Measurements from ENCODE around the gene NFX1. TPM values are rescaled to one million over a fixed set of nuclear protein-coding genes. Genes with fewer than 3 reads are reported as not detected.
"Not testable (repeated sequence)": the region's sequence is repeated elsewhere in the genome, so short reads cannot be mapped to it uniquely, and the experiment has no call there.

Gene NFX1
- polyA plus RNA-seq, 2 donors: 13.0 to 17.2 TPM

GRCh38 chr9:33377089-33377715 lies 86.9 kb downstream of the NFX1 start:
- no peaks in the 10 kb centered on the region for H3K9me3 ChIP-seq (ENCODE audit: control insufficient read depth in 2 of 2, insufficient read depth in 1 of 2, low read depth in 1 of 2, low read length in 1 of 2)
- no peaks in the 10 kb centered on the region for H3K36me3 ChIP-seq (ENCODE audit: control insufficient read depth in 2 of 2, insufficient read depth in 2 of 2, low read length in 1 of 2)
- WGBS, 2 donors: 91 to 93% methylated on average over 12 of the region's 12 CpGs
- H3K4me3 ChIP-seq (ENCODE audit: low read depth in 1 of 2, low read length in 2 of 2): no peak overlapping the region
- peaks cover 0 to 11% of the 10 kb centered on the region in 2 donors for H3K4me1 ChIP-seq (ENCODE audit: control insufficient read depth in 2 of 2, insufficient read depth in 2 of 2, low read length in 1 of 2)
- no peaks in the 10 kb centered on the region for H3K27me3 ChIP-seq (ENCODE audit: control insufficient read depth in 1 of 2, insufficient read depth in 2 of 2, low read length in 2 of 2)
- H3K27ac ChIP-seq (ENCODE audit: low read depth in 2 of 2, low read length in 1 of 2): no peak overlapping the region

GRCh38 chr9:33378121-33378795 lies 87.9 kb downstream of the NFX1 start:
- Histone ChIP-seq H3K27ac (ENCODE audit: low read depth in 2 of 2, low read length in 1 of 2) (no peak overlapping the region), H3K27me3 (ENCODE audit: control insufficient read depth in 1 of 2, insufficient read depth in 2 of 2, low read length in 2 of 2) (no peaks in the 10 kb centered on the region), H3K36me3 (ENCODE audit: control insufficient read depth in 2 of 2, insufficient read depth in 2 of 2, low read length in 1 of 2) (no peaks in the 10 kb centered on the region), H3K9me3 (ENCODE audit: control insufficient read depth in 2 of 2, insufficient read depth in 1 of 2, low read depth in 1 of 2, low read length in 1 of 2) (no peaks in the 10 kb centered on the region), H3K4me1 (ENCODE audit: control insufficient read depth in 2 of 2, insufficient read depth in 2 of 2, low read length in 1 of 2) (peaks cover 0 to 7% of the 10 kb centered on the region in 2 donors), H3K4me3 (ENCODE audit: low read depth in 1 of 2, low read length in 2 of 2) (no peak overlapping the region)
- WGBS, 2 donors: 78 to 79% methylated on average over 9 of the region's 9 CpGs

GRCh38 chr9:33379666-33380389 lies 89.5 kb downstream of the NFX1 start:
- Histone ChIP-seq H3K4me1 (ENCODE audit: control insufficient read depth in 2 of 2, insufficient read depth in 2 of 2, low read length in 1 of 2) (peaks cover 0 to 6% of the 10 kb centered on the region in 2 donors), H3K36me3 (ENCODE audit: control insufficient read depth in 2 of 2, insufficient read depth in 2 of 2, low read length in 1 of 2) (no peaks in the 10 kb centered on the region), H3K27ac (ENCODE audit: low read depth in 2 of 2, low read length in 1 of 2) (no peak overlapping the region), H3K9me3 (ENCODE audit: control insufficient read depth in 2 of 2, insufficient read depth in 1 of 2, low read depth in 1 of 2, low read length in 1 of 2) (no peaks in the 10 kb centered on the region), H3K4me3 (ENCODE audit: low read depth in 1 of 2, low read length in 2 of 2) (no peak overlapping the region), H3K27me3 (ENCODE audit: control insufficient read depth in 1 of 2, insufficient read depth in 2 of 2, low read length in 2 of 2) (no peaks in the 10 kb centered on the region)
- WGBS, 2 donors: 88 to 90% methylated on average over 14 of the region's 14 CpGs

- WGBS, 2 donors: 90 to 96% methylated on average over 5 of the region's 5 CpGs
- no peaks in the 10 kb centered on the region for H3K36me3 ChIP-seq (ENCODE audit: control insufficient read depth in 2 of 2, insufficient read depth in 2 of 2, low read length in 1 of 2)
- H3K9me3 ChIP-seq (ENCODE audit: control insufficient read depth in 2 of 2, insufficient read depth in 1 of 2, low read depth in 1 of 2, low read length in 1 of 2): no peaks in the 10 kb centered on the region
- no peaks in the 10 kb centered on the region for H3K27me3 ChIP-seq (ENCODE audit: control insufficient read depth in 1 of 2, insufficient read depth in 2 of 2, low read length in 2 of 2)
- peaks cover 0 to 2% of the 10 kb centered on the region in 2 donors for H3K4me1 ChIP-seq (ENCODE audit: control insufficient read depth in 2 of 2, insufficient read depth in 2 of 2, low read length in 1 of 2)
- no peak overlapping the region for H3K27ac ChIP-seq (ENCODE audit: low read depth in 2 of 2, low read length in 1 of 2)
- no peak overlapping the region for H3K4me3 ChIP-seq (ENCODE audit: low read depth in 1 of 2, low read length in 2 of 2)
These were observed 90.2 kb downstream of the NFX1 start for GRCh38 chr9:33380390-33381094.

GRCh38 chr9:33381231-33381791 lies 91.0 kb downstream of the NFX1 start:
- 75 to 78% methylated on average over 11 of the region's 11 CpGs for WGBS, 2 donors
- Histone ChIP-seq H3K9me3 (ENCODE audit: control insufficient read depth in 2 of 2, insufficient read depth in 1 of 2, low read depth in 1 of 2, low read length in 1 of 2) (no peaks in the 10 kb centered on the region), H3K27me3 (ENCODE audit: control insufficient read depth in 1 of 2, insufficient read depth in 2 of 2, low read length in 2 of 2) (no peaks in the 10 kb centered on the region), H3K4me1 (ENCODE audit: control insufficient read depth in 2 of 2, insufficient read depth in 2 of 2, low read length in 1 of 2) (no peaks in the 10 kb centered on the region), H3K4me3 (ENCODE audit: low read depth in 1 of 2, low read length in 2 of 2) (no peak overlapping the region), H3K36me3 (ENCODE audit: control insufficient read depth in 2 of 2, insufficient read depth in 2 of 2, low read length in 1 of 2) (no peaks in the 10 kb centered on the region), H3K27ac (ENCODE audit: low read depth in 2 of 2, low read length in 1 of 2) (no peak overlapping the region)

GRCh38 chr9:33382397-33382796 lies 92.1 kb downstream of the NFX1 start:
- not testable (repeated sequence) for H3K27me3 ChIP-seq (ENCODE audit: control insufficient read depth in 1 of 2, insufficient read depth in 2 of 2, low read length in 2 of 2); H3K27ac ChIP-seq (ENCODE audit: low read depth in 2 of 2, low read length in 1 of 2); H3K36me3 ChIP-seq (ENCODE audit: control insufficient read depth in 2 of 2, insufficient read depth in 2 of 2, low read length in 1 of 2); H3K9me3 ChIP-seq (ENCODE audit: control insufficient read depth in 2 of 2, insufficient read depth in 1 of 2, low read depth in 1 of 2, low read length in 1 of 2); H3K4me3 ChIP-seq (ENCODE audit: low read depth in 1 of 2, low read length in 2 of 2); H3K4me1 ChIP-seq (ENCODE audit: control insufficient read depth in 2 of 2, insufficient read depth in 2 of 2, low read length in 1 of 2)
- WGBS, 2 donors: 68 to 74% methylated on average over 10 of the region's 10 CpGs

- H3K27me3 ChIP-seq (ENCODE audit: control insufficient read depth in 1 of 2, insufficient read depth in 2 of 2, low read length in 2 of 2); H3K4me3 ChIP-seq (ENCODE audit: low read depth in 1 of 2, low read length in 2 of 2); H3K9me3 ChIP-seq (ENCODE audit: control insufficient read depth in 2 of 2, insufficient read depth in 1 of 2, low read depth in 1 of 2, low read length in 1 of 2); H3K4me1 ChIP-seq (ENCODE audit: control insufficient read depth in 2 of 2, insufficient read depth in 2 of 2, low read length in 1 of 2); H3K27ac ChIP-seq (ENCODE audit: low read depth in 2 of 2, low read length in 1 of 2); H3K36me3 ChIP-seq (ENCODE audit: control insufficient read depth in 2 of 2, insufficient read depth in 2 of 2, low read length in 1 of 2): not testable (repeated sequence)
- WGBS, 2 donors: 95 to 96% methylated on average over 11 of the region's 11 CpGs
These were observed 93.1 kb downstream of the NFX1 start for GRCh38 chr9:33383396-33383795.

GRCh38 chr9:33385536-33385935 lies 95.2 kb downstream of the NFX1 start:
- H3K9me3 ChIP-seq (ENCODE audit: control insufficient read depth in 2 of 2, insufficient read depth in 1 of 2, low read depth in 1 of 2, low read length in 1 of 2); H3K36me3 ChIP-seq (ENCODE audit: control insufficient read depth in 2 of 2, insufficient read depth in 2 of 2, low read length in 1 of 2); H3K4me3 ChIP-seq (ENCODE audit: low read depth in 1 of 2, low read length in 2 of 2); H3K4me1 ChIP-seq (ENCODE audit: control insufficient read depth in 2 of 2, insufficient read depth in 2 of 2, low read length in 1 of 2); H3K27ac ChIP-seq (ENCODE audit: low read depth in 2 of 2, low read length in 1 of 2); H3K27me3 ChIP-seq (ENCODE audit: control insufficient read depth in 1 of 2, insufficient read depth in 2 of 2, low read length in 2 of 2): not testable (repeated sequence)
- WGBS, 2 donors: 94 to 96% methylated on average over 11 of the region's 11 CpGs

- WGBS, 2 donors: 88 to 89% methylated on average over 23 of the region's 23 CpGs
- H3K27me3 ChIP-seq (ENCODE audit: control insufficient read depth in 1 of 2, insufficient read depth in 2 of 2, low read length in 2 of 2); H3K9me3 ChIP-seq (ENCODE audit: control insufficient read depth in 2 of 2, insufficient read depth in 1 of 2, low read depth in 1 of 2, low read length in 1 of 2); H3K27ac ChIP-seq (ENCODE audit: low read depth in 2 of 2, low read length in 1 of 2); H3K4me3 ChIP-seq (ENCODE audit: low read depth in 1 of 2, low read length in 2 of 2); H3K36me3 ChIP-seq (ENCODE audit: control insufficient read depth in 2 of 2, insufficient read depth in 2 of 2, low read length in 1 of 2); H3K4me1 ChIP-seq (ENCODE audit: control insufficient read depth in 2 of 2, insufficient read depth in 2 of 2, low read length in 1 of 2): not testable (repeated sequence)
These were observed 95.8 kb downstream of the NFX1 start for GRCh38 chr9:33385979-33386640.

All from esophagus (tissue), 2 donors.